SK-N-MC (cell line): Measurements from ENCODE around the gene FAM20C.

Experiments
- EZH2 ChIP-seq: fragments of 200-600 bp; sonication (generic); IDR thresholded peaks from one replicate; pipeline ENCODE4 v1.6.1; 2017; ENCODE audit warnings: antibody characterized with exemption
- FOXP2 ChIP-seq: optimal IDR thresholded peaks from 2 replicates; pipeline ENCODE3; 2011; ENCODE audit warnings: mild to moderate bottlenecking, moderate library complexity; ENCODE audit not compliant: insufficient read depth; ENCODE audit errors: extremely low read length, control extremely low read depth
- POLR2AphosphoS5 ChIP-seq: IDR thresholded peaks from 2 replicates; pipeline ENCODE4 v1.6.1; 2012; ENCODE audit warnings: mild to moderate bottlenecking, low read depth, low read length, borderline replicate concordance

GRCh38 chr7:303884-304573 lies 111.7 kb downstream of the FAM20C start:
- TF ChIP-seq POLR2AphosphoS5 (no peak), EZH2 (no peak), FOXP2 (no peak)
